GM21447 (cell line): ENCODE data around the gene DHRSX.

Experiments
- ATAC-seq: cut with Tn5 transposase; IDR thresholded peaks from one replicate; pipeline ENCODE4 v1.9.1; 2021; ENCODE audit not compliant: unreplicated experiment

Gene DHRSX

GRCh38 chrX:2172359-2172758 is 328.4 kb downstream of the DHRSX start:
- no peak for ATAC-seq
